IMR-90 (cell line): ENCODE results near the gene DNM2. TPM values are rescaled to one million over a fixed set of nuclear protein-coding genes. Genes with fewer than 3 reads are reported as not detected.

Source experiments
- ATAC-seq: fragments of 200-7000 bp; cut with Tn5 transposase; 2 replicates; pipeline ENCODE4 v1.9.1; 2020; ENCODE audit warnings: low read depth, mild to moderate bottlenecking, moderate library complexity
- BruUV-seq: library from RNA; stranded (reverse); fragments of 400-500 nt; replicated peaks from 2 replicates; lab custom pipeline; 2021; lab: Mats Ljungman, UMichigan
- CTCF ChIA-PET: fragments of 300-600 bp; formaldehyde crosslinking; extraction: SDS; loops from one replicate; lab custom pipeline; 2021; ENCODE audit warnings: antibody characterized with exemption; lab: Yijun Ruan, JAX
- POLR2A ChIA-PET: fragments of 300-600 bp; sonication (Branson Sonifier 250); formaldehyde crosslinking; loops from one replicate; lab custom pipeline; 2022; ENCODE audit warnings: antibody characterized with exemption; ENCODE audit not compliant: unreplicated experiment; lab: Charles Lee
- DNase-seq: peaks from one replicate; pipeline ENCODE4 v3.0.0; 2013
- H2AFZ ChIP-seq: replicated peaks from 2 replicates; pipeline ENCODE3; 2013; ENCODE audit warnings: low read length, mild to moderate bottlenecking; ENCODE audit not compliant: poor library complexity
- H2AK5ac ChIP-seq: 2 replicates; pipeline ENCODE4 v1.6.1; 2013; ENCODE audit warnings: low read depth, low read length, inconsistent platforms
- H2AK9ac ChIP-seq: replicated peaks from 2 replicates; pipeline ENCODE3; 2013; ENCODE audit warnings: mild to moderate bottlenecking, low read depth, low read length, moderate library complexity; ENCODE audit not compliant: poor library complexity
- H2BK120ac ChIP-seq: 2 replicates; pipeline ENCODE4 v1.6.1; 2013; ENCODE audit warnings: low read depth, low read length, inconsistent platforms
- H2BK15ac ChIP-seq: 3 replicates; pipeline ENCODE4 v1.6.1; 2013; ENCODE audit warnings: low read depth, low read length, inconsistent platforms
- H2BK20ac ChIP-seq: 2 replicates; pipeline ENCODE4 v1.6.1; 2013; ENCODE audit warnings: low read depth, mild to moderate bottlenecking, inconsistent platforms, low read length, moderate library complexity
- H2BK5ac ChIP-seq: 2 replicates; pipeline ENCODE4 v1.6.1; 2013; ENCODE audit warnings: mild to moderate bottlenecking, low read depth, low read length, inconsistent platforms; ENCODE audit not compliant: poor library complexity, severe bottlenecking
- H3K14ac ChIP-seq: replicated peaks from 2 replicates; pipeline ENCODE4 v1.6.1; 2013; ENCODE audit warnings: low read depth, low read length, inconsistent platforms
- H3K18ac ChIP-seq: 2 replicates; pipeline ENCODE4 v1.6.1; 2013; ENCODE audit warnings: low read depth, low read length, control low read depth
- H3K23ac ChIP-seq: 2 replicates; pipeline ENCODE4 v1.6.1; 2013; ENCODE audit warnings: low read depth, low read length, inconsistent platforms
- H3K27ac ChIP-seq: 2 replicates; pipeline ENCODE4 v1.5.1; 2013; ENCODE audit warnings: mild to moderate bottlenecking, control low read depth, low read length; ENCODE audit not compliant: insufficient read depth
- H3K27me3 ChIP-seq: 2 replicates; pipeline ENCODE4 v1.6.1; 2013; ENCODE audit warnings: low read length; ENCODE audit not compliant: control insufficient read depth, insufficient read depth
- H3K36me3 ChIP-seq: 2 replicates; pipeline ENCODE4 v1.6.1; 2013; ENCODE audit warnings: low read length, mixed read lengths; ENCODE audit not compliant: control insufficient read depth, insufficient read depth
- H3K4ac ChIP-seq: 2 replicates; pipeline ENCODE4 v1.6.1; 2013; ENCODE audit warnings: low read depth, low read length, inconsistent platforms
- H3K4me1 ChIP-seq: 2 replicates; pipeline ENCODE4 v1.6.1; 2013; ENCODE audit warnings: low read length, mixed read lengths; ENCODE audit not compliant: control insufficient read depth, insufficient read depth
- H3K4me2 ChIP-seq: 2 replicates; pipeline ENCODE4 v1.6.1; 2013; ENCODE audit warnings: low read depth, mild to moderate bottlenecking, control low read depth, low read length, moderate library complexity
- H3K4me3 ChIP-seq: 2 replicates; pipeline ENCODE4 v1.5.1; 2013; ENCODE audit warnings: low read depth, mild to moderate bottlenecking, control low read depth, low read length, moderate library complexity; ENCODE audit not compliant: insufficient read depth
- H3K56ac ChIP-seq: 2 replicates; pipeline ENCODE4 v1.6.1; 2013; ENCODE audit warnings: low read length, inconsistent platforms; ENCODE audit not compliant: insufficient read depth; ENCODE audit errors: extremely low read depth
- H3K79me1 ChIP-seq, 2 experiments: 2 replicates each; pipeline ENCODE4 v1.6.1; 2013; ENCODE audit warnings: low read length in 2 of 2, inconsistent platforms in 1 of 2, low read depth in 1 of 2
- H3K9ac ChIP-seq: 2 replicates; pipeline ENCODE4 v1.6.1; 2013; ENCODE audit warnings: low read depth, low read length, control low read depth
- H3K9me1 ChIP-seq: 2 replicates; pipeline ENCODE4 v1.6.1; 2013; ENCODE audit warnings: low read length, inconsistent platforms; ENCODE audit not compliant: insufficient read depth
- H3K9me3 ChIP-seq: 2 replicates; pipeline ENCODE4 v1.6.1; 2013; ENCODE audit warnings: low read length; ENCODE audit not compliant: control insufficient read depth, insufficient read depth
- H4K20me1 ChIP-seq: 2 replicates; pipeline ENCODE4 v1.6.1; 2013; ENCODE audit warnings: low read length, inconsistent platforms; ENCODE audit not compliant: insufficient read depth
- H4K5ac ChIP-seq: 2 replicates; pipeline ENCODE4 v1.6.1; 2013; ENCODE audit warnings: mild to moderate bottlenecking, low read depth, low read length, control low read depth
- H4K8ac ChIP-seq, 2 experiments: 2 replicates each; pipeline ENCODE4 v1.6.1; 2013; ENCODE audit warnings: low read depth in 2 of 2, low read length in 2 of 2, control low read depth in 1 of 2, inconsistent platforms in 1 of 2
- H4K91ac ChIP-seq: 2 replicates; pipeline ENCODE4 v1.6.1; 2013; ENCODE audit warnings: low read depth, low read length, inconsistent platforms; ENCODE audit not compliant: insufficient read depth
- BHLHE40 ChIP-seq: fragments of 150-350 bp; IDR thresholded peaks from 2 replicates; pipeline ENCODE4 v1.6.1; 2016; ENCODE audit warnings: mild to moderate bottlenecking, low read depth, low read length
- CEBPB ChIP-seq: IDR thresholded peaks from 2 replicates; pipeline ENCODE4 v1.6.1; 2012; ENCODE audit warnings: low read depth, low read length, improper control_type of control experiment
- CHD1 ChIP-seq: IDR thresholded peaks from 2 replicates; pipeline ENCODE4 v1.6.1; 2012; ENCODE audit warnings: low read depth, low read length, improper control_type of control experiment
- CTCF ChIP-seq: conservative IDR thresholded peaks from 2 replicates; pipeline ENCODE4 v1.5.1; 2012; ENCODE audit warnings: mild to moderate bottlenecking, low read depth, low read length, improper control_type of control experiment
- FOS ChIP-seq: fragments of 150-350 bp; IDR thresholded peaks from 2 replicates; pipeline ENCODE4 v1.6.1; 2016; ENCODE audit warnings: low read depth, low read length
- MAZ ChIP-seq: IDR thresholded peaks from 2 replicates; pipeline ENCODE4 v1.6.1; 2012; ENCODE audit warnings: low read depth, mild to moderate bottlenecking, low read length, improper control_type of control experiment, moderate library complexity, borderline replicate concordance
- MXI1 ChIP-seq: IDR thresholded peaks from 2 replicates; pipeline ENCODE4 v1.6.1; 2012; ENCODE audit warnings: low read depth, mild to moderate bottlenecking, low read length, moderate library complexity, borderline replicate concordance
- NFE2L2 ChIP-seq: fragments of 150-350 bp; IDR thresholded peaks from 2 replicates; pipeline ENCODE4 v1.6.1; 2016; ENCODE audit warnings: low read depth, mild to moderate bottlenecking, low read length
- POLR2A ChIP-seq: IDR thresholded peaks from 2 replicates; pipeline ENCODE4 v1.6.1; 2012; ENCODE audit warnings: mild to moderate bottlenecking, low read depth, low read length
- RAD21 ChIP-seq: IDR thresholded peaks from 2 replicates; pipeline ENCODE4 v1.6.1; 2012; ENCODE audit warnings: low read length, improper control_type of control experiment
- RCOR1 ChIP-seq: IDR thresholded peaks from 2 replicates; pipeline ENCODE4 v1.6.1; 2012; ENCODE audit warnings: mild to moderate bottlenecking, low read length, improper control_type of control experiment; ENCODE audit not compliant: insufficient replicate concordance
- RFX5 ChIP-seq: IDR thresholded peaks from 2 replicates; pipeline ENCODE4 v1.8.0; 2012; ENCODE audit warnings: low read depth, mild to moderate bottlenecking, low read length, moderate library complexity
- SMC3 ChIP-seq: fragments of 150-350 bp; IDR thresholded peaks from 2 replicates; pipeline ENCODE4 v1.6.1; 2016; ENCODE audit warnings: low read depth, mild to moderate bottlenecking, antibody characterized with exemption, low read length, moderate library complexity
- USF2 ChIP-seq: fragments of 150-350 bp; IDR thresholded peaks from 2 replicates; pipeline ENCODE4 v1.6.1; 2017; ENCODE audit warnings: mild to moderate bottlenecking, antibody characterized with exemption, low read length, low read depth
- whole genome bisulfite sequencing, 2 experiments: methylation state at CpG; one replicate each; pipeline versions ENCODE4 v1.1.5 to v1.1.7; 2013; ENCODE audit warnings: missing lambda C conversion rate in 2 of 2; ENCODE audit not compliant: insufficient read length in 1 of 2; ENCODE audit errors: extremely low coverage in 2 of 2; 5-methylcytosine and 5-hydroxymethylcytosine counted together
- dilution Hi-C: fragments of 300-500 bp; cut with HindIII; formaldehyde crosslinking; loops from one replicate; pipeline ENCODE4 v1.14.3; 2018; ENCODE audit warnings: low sequenced_read_pairs; ENCODE audit not compliant: unreplicated experiment
- in situ Hi-C: fragments of 300-500 bp; cut with MboI; formaldehyde crosslinking; loops from 3 replicates; pipeline ENCODE4 v1.14.3; 2019; ENCODE audit warnings: low sequenced_read_pairs, inconsistent platforms, mixed read lengths
- intact Hi-C: fragments of 100-400 bp; cut with micrococcal nuclease; formaldehyde crosslinking; loops from 2 replicates; pipeline ENCODE4 v1.10.0; 2022
- polyA plus RNA-seq, 3 experiments: library from polyadenylated mRNA; depleted of rRNA; stranded (reverse); fragments of >200 nt; gene quantifications; 2 replicates each; pipeline ENCODE4 v1.2.3, GENCODE V29; 2012; ENCODE audit warnings: low replicate concordance in 1 of 3
- total RNA-seq: library from RNA; depleted of rRNA; stranded (reverse); fragments of >200 nt; gene quantifications from 2 replicates; pipeline ENCODE4 v1.2.3, GENCODE V29; 2012

Gene DNM2
- total and polyA plus RNA-seq, 2 of the 4 experiments (the other 2 are of a cell fraction): 55.6 to 74.2 TPM

- peak; percentile 99 for ATAC-seq
- peak; percentile 91 for DNase-seq
- no peak overlapping the region for H3K27ac ChIP-seq
- TF ChIP-seq CHD1: no peak
- peak; percentile 66 for TF ChIP-seq RCOR1
- no peak for TF ChIP-seq USF2
- TF ChIP-seq CEBPB: peak; percentile 72
- no peak for TF ChIP-seq RFX5
- peak; percentile 92 for TF ChIP-seq MXI1
- no peak for TF ChIP-seq NFE2L2
- 0 out of 2 replicates have a peak, but pooled peaks have one; percentile 4 for TF ChIP-seq CTCF
- peak; percentile 29; the same call in 1 of the 2 replicates for TF ChIP-seq MAZ
- TF ChIP-seq POLR2A: no peak
- TF ChIP-seq RAD21: no peak
- no peak for TF ChIP-seq SMC3
- TF ChIP-seq BHLHE40: no peak; the same call in 1 of the 2 replicates
- TF ChIP-seq FOS: no peak
- no TSS peak for BruUV-seq
- no peak overlapping the region for H4K91ac ChIP-seq
- ChIA-PET POLR2A (no interaction called here), CTCF (interaction anchor here (0.7 kb wide), 1 partner anchor 28 kb away, joined by 3 read pairs; no protein-coding TSS in a partner anchor)
- H3K27me3 ChIP-seq: no peaks in the 10 kb centered on the region
- no peak overlapping the region for H3K56ac ChIP-seq
- no peaks in the 10 kb centered on the region for H3K9me3 ChIP-seq
- H3K4ac ChIP-seq: no peak overlapping the region
- in situ Hi-C loops: no loop called here
- peaks cover 23% of the 10 kb centered on the region for H3K9me1 ChIP-seq
- no peak overlapping the region for H2BK15ac ChIP-seq
- H4K20me1 ChIP-seq: peaks cover 52% of the 10 kb centered on the region
- no peak overlapping the region for H2BK120ac ChIP-seq
- H3K18ac ChIP-seq: no peak overlapping the region
- no peak overlapping the region for H2AK5ac ChIP-seq
- H2AK9ac ChIP-seq: no peak overlapping the region
- no peak overlapping the region for H3K14ac ChIP-seq
- no peak overlapping the region for H2BK20ac ChIP-seq
- no peak overlapping the region for H4K5ac ChIP-seq
- no peak overlapping the region for H3K4me3 ChIP-seq
- H3K4me2 ChIP-seq: peak overlapping the region; percentile 26
- no peak overlapping the region for H2BK5ac ChIP-seq
- WGBS, 2 experiments: 2% methylated on average over 23 of the region's 59 CpGs; no CpG with 5 or more reads in 1 of the 2 experiments
- dilution Hi-C loops: no loop called here
- peaks cover 0 to 24% of the 10 kb centered on the region in 2 experiments for H3K79me1 ChIP-seq
- H3K23ac ChIP-seq: no peak overlapping the region
- H2AFZ ChIP-seq: peak overlapping the region; percentile 9
- H3K36me3 ChIP-seq: peaks cover 20% of the 10 kb centered on the region
- H4K8ac ChIP-seq: no peak overlapping the region
- H3K9ac ChIP-seq: no peak overlapping the region
- H3K4me1 ChIP-seq: no peaks in the 10 kb centered on the region
- intact Hi-C loops: loop anchor here (10.0 kb wide), 1 partner anchor 291 kb away; the partner anchor contains the start of gene CDC37
These were observed 22.2 kb upstream of the DNM2 start for GRCh38 chr19:10695401-10696398.
